H9 (cell line): Measurements from ENCODE around the gene DUSP15. TPM values are rescaled to one million over a fixed set of nuclear protein-coding genes. Genes with fewer than 3 reads are reported as not detected.

Experiments
- DNase-seq: peaks from one replicate; pipeline ENCODE4 v3.0.0-alpha.2; 2017
- H2AFZ ChIP-seq: one replicate; pipeline ENCODE4 v1.6.1; 2013; ENCODE audit warnings: mild to moderate bottlenecking, low read length, control low read depth, moderate library complexity
- H2AK5ac ChIP-seq: 2 replicates; pipeline ENCODE4 v1.6.1; 2013; ENCODE audit warnings: low read length, control low read depth, mixed read lengths; ENCODE audit not compliant: insufficient read length
- H2BK120ac ChIP-seq: one replicate; pipeline ENCODE4 v1.6.1; 2013; ENCODE audit warnings: low read depth, mild to moderate bottlenecking, low read length, control low read depth, inconsistent platforms; ENCODE audit not compliant: poor library complexity, severe bottlenecking
- H2BK12ac ChIP-seq: 2 replicates; pipeline ENCODE4 v1.6.1; 2013; ENCODE audit warnings: low read length, control low read depth, mixed read lengths, low read depth; ENCODE audit not compliant: insufficient read length
- H2BK15ac ChIP-seq: 2 replicates; pipeline ENCODE4 v1.6.1; 2013; ENCODE audit warnings: low read depth, low read length, control low read depth
- H2BK20ac ChIP-seq: one replicate; pipeline ENCODE4 v1.6.1; 2013; ENCODE audit warnings: low read depth, mild to moderate bottlenecking, low read length, control low read depth, inconsistent platforms; ENCODE audit not compliant: poor library complexity, severe bottlenecking
- H2BK5ac ChIP-seq: 2 replicates; pipeline ENCODE4 v1.6.1; 2013; ENCODE audit warnings: low read length, control low read depth, mixed read lengths; ENCODE audit not compliant: insufficient read length
- H3K14ac ChIP-seq: 2 replicates; pipeline ENCODE4 v1.6.1; 2013; ENCODE audit warnings: low read length, control low read depth; ENCODE audit not compliant: insufficient read depth
- H3K18ac ChIP-seq: 2 replicates; pipeline ENCODE4 v1.6.1; 2013; ENCODE audit warnings: low read depth, mild to moderate bottlenecking, mixed read lengths, low read length, control low read depth; ENCODE audit not compliant: insufficient read length
- H3K23ac ChIP-seq: 2 replicates; pipeline ENCODE4 v1.6.1; 2013; ENCODE audit warnings: low read length, control low read depth, mixed read lengths, low read depth; ENCODE audit not compliant: insufficient read length
- H3K23me2 ChIP-seq: 2 replicates; pipeline ENCODE4 v1.6.1; 2013; ENCODE audit warnings: low read depth, mild to moderate bottlenecking, mixed read lengths, low read length, control low read depth; ENCODE audit not compliant: insufficient read length, poor library complexity, severe bottlenecking
- H3K27ac ChIP-seq: 2 replicates; pipeline ENCODE4 v1.5.1; 2013; ENCODE audit warnings: low read length, control low read depth, mixed read lengths, low read depth; ENCODE audit not compliant: insufficient read length
- H3K27me3 ChIP-seq: 2 replicates; pipeline ENCODE4 v1.6.1; 2013; ENCODE audit warnings: low read length, control low read depth, inconsistent platforms; ENCODE audit not compliant: insufficient read depth
- H3K4ac ChIP-seq: 2 replicates; pipeline ENCODE4 v1.6.1; 2013; ENCODE audit warnings: low read depth, mild to moderate bottlenecking, control low read depth, inconsistent platforms, low read length, moderate library complexity
- H3K4me1 ChIP-seq: 2 replicates; pipeline ENCODE4 v1.6.1; 2013; ENCODE audit warnings: low read length, control low read depth, inconsistent platforms; ENCODE audit not compliant: insufficient read depth
- H3K4me2 ChIP-seq: 2 replicates; pipeline ENCODE4 v1.6.1; 2013; ENCODE audit warnings: low read length, control low read depth, mixed read lengths; ENCODE audit not compliant: insufficient read length, insufficient read depth
- H3K56ac ChIP-seq: 2 replicates; pipeline ENCODE4 v1.6.1; 2013; ENCODE audit warnings: low read depth, mild to moderate bottlenecking, mixed read lengths, low read length, control low read depth; ENCODE audit not compliant: insufficient read length
- H3K79me1 ChIP-seq: 2 replicates; pipeline ENCODE4 v1.6.1; 2013; ENCODE audit warnings: low read depth, mild to moderate bottlenecking, moderate library complexity, low read length, control low read depth, inconsistent platforms; ENCODE audit not compliant: insufficient read depth, poor library complexity, severe bottlenecking
- H3K79me2 ChIP-seq: 2 replicates; pipeline ENCODE4 v1.6.1; 2013; ENCODE audit warnings: low read length, control low read depth, inconsistent platforms; ENCODE audit not compliant: insufficient read depth
- H3K9ac ChIP-seq: 2 replicates; pipeline ENCODE4 v1.6.1; 2013; ENCODE audit warnings: low read length, control low read depth, mixed read lengths; ENCODE audit not compliant: insufficient read length; ENCODE audit errors: extremely low read depth
- H3K9me3 ChIP-seq: one replicate; pipeline ENCODE4 v1.6.1; 2013; ENCODE audit warnings: low read depth, low read length, inconsistent platforms; ENCODE audit not compliant: control insufficient read depth
- H3T11ph ChIP-seq: one replicate; pipeline ENCODE4 v1.6.1; 2013; ENCODE audit warnings: mild to moderate bottlenecking, low read length, control low read depth, inconsistent platforms
- H4K20me1 ChIP-seq: one replicate; pipeline ENCODE4 v1.6.1; 2013; ENCODE audit not compliant: control insufficient read depth, insufficient read length, insufficient read depth
- H4K5ac ChIP-seq: 2 replicates; pipeline ENCODE4 v1.6.1; 2013; ENCODE audit warnings: low read depth, mild to moderate bottlenecking, mixed read lengths, low read length, control low read depth; ENCODE audit not compliant: insufficient read length
- H4K8ac ChIP-seq: replicated peaks from 2 replicates; pipeline ENCODE4 v1.6.1; 2013; ENCODE audit warnings: low read length, control low read depth, mixed read lengths, low read depth; ENCODE audit not compliant: insufficient read length
- H4K91ac ChIP-seq: 2 replicates; pipeline ENCODE4 v1.6.1; 2013; ENCODE audit warnings: low read depth, mild to moderate bottlenecking, moderate library complexity, mixed read lengths, low read length, control low read depth; ENCODE audit not compliant: insufficient read length
- H3K27ac Mint-ChIP-seq, 3 experiments: 2 replicates in 2 of 3; 3 replicates in 1 of 3; pipeline ENCODE4 v1.8.0; 2020 to 2021; ENCODE audit warnings: mixed read lengths in 3 of 3, mild to moderate bottlenecking in 1 of 3, moderate library complexity in 1 of 3
- H3K27me3 Mint-ChIP-seq: 2 replicates; pipeline ENCODE4 v1.8.0; 2021; ENCODE audit warnings: low read depth, mild to moderate bottlenecking, moderate library complexity, mixed read lengths
- H3K36me3 Mint-ChIP-seq, 3 experiments: 2 replicates in 2 of 3; 3 replicates in 1 of 3; pipeline ENCODE4 v1.8.0; 2020 to 2021; ENCODE audit warnings: low read depth in 3 of 3, mixed read lengths in 3 of 3; ENCODE audit not compliant: insufficient read depth in 1 of 3
- H3K4me1 Mint-ChIP-seq, 2 experiments: 2 replicates each; pipeline ENCODE4 v1.8.0; 2020; ENCODE audit warnings: mixed read lengths in 2 of 2
- H3K4me3 Mint-ChIP-seq, 2 experiments: 2 replicates in 1 of 2; 3 replicates in 1 of 2; pipeline ENCODE4 v1.8.0; 2020 to 2021; ENCODE audit warnings: mild to moderate bottlenecking in 2 of 2, mixed read lengths in 2 of 2, moderate library complexity in 1 of 2
- H3K9me3 Mint-ChIP-seq, 2 experiments: 2 replicates in 1 of 2; 3 replicates in 1 of 2; pipeline ENCODE4 v1.8.0; 2020; ENCODE audit warnings: mild to moderate bottlenecking in 2 of 2, mixed read lengths in 2 of 2, moderate library complexity in 1 of 2
- CTCF ChIP-seq: fragments of 200-600 bp; sonication (generic); conservative IDR thresholded peaks from 3 replicates; pipeline ENCODE4 v1.8.0; 2021; ENCODE audit warnings: antibody characterized with exemption, mild to moderate bottlenecking
- WGBS: extraction: QIAGEN DNeasy Blood & Tissue Kit; methylation state at CpG from one replicate; pipeline ENCODE4 v1.1.7; 2013; ENCODE audit warnings: missing lambda C conversion rate, low lambda C conversion rate, mixed read lengths; ENCODE audit not compliant: insufficient read length; ENCODE audit errors: extremely low coverage; 5-methylcytosine and 5-hydroxymethylcytosine counted together
- total RNA-seq: library from RNA; stranded (reverse); gene quantifications from 2 replicates; pipeline ENCODE4 v1.2.1, GENCODE V29; 2021

The DUSP15 gene
- total RNA-seq, 1 experiment from 2014 or later = 5.6 TPM

DNA sequence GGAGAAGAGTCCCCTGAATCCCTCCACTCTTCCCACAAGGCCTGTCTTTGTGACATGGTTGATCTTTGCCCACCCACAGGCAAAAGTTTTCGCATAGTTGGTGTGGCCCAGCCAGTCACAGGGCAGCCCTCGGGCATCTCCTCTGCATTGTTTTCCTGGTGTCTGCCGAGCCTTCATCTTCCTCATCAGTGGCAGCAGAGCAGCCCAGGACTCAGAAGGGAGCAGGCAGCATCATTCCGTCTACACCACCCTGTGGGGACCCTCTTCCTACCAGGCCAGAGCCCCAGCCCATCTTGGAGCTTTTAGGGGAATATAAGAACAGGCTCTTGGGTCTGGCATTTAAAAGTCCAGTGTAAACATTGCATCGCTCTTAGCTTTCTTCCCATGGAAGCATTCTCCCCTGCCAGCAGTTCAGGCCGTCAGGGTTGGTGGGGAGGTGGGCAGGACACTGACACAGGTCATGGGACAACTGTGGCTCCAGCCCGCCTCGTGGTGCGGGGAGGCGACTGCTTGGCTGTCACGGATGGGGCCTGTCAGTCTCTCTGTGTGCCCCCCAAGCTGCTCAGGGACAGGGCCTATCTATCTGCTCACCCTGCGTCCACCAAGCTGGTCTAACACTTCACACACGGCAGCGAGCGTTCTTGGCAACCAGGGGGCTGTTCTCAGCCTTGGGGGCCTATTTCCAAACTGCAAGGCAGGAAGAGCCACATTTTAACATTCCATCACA, 43.3 kb upstream of the DUSP15 start:
- H3K36me3 Mint-ChIP-seq = peaks cover 0 to 9% (median 0%) of the 10 kb centered on the region in 3 experiments; a peak in 1 of 7 replicates
- no peak overlapping the region for H3K14ac ChIP-seq
- H4K20me1 ChIP-seq = no peaks in the 10 kb centered on the region
- H3K4me1 ChIP-seq = no peaks in the 10 kb centered on the region; the same call in 1 of the 2 replicates
- no peak overlapping the region for H3T11ph ChIP-seq
- no peak overlapping the region for H2BK5ac ChIP-seq
- H2AK5ac ChIP-seq = no peak overlapping the region
- H3K23ac ChIP-seq = no peak overlapping the region
- H3K9me3 ChIP-seq = no peaks in the 10 kb centered on the region
- no peak overlapping the region for H3K27ac ChIP-seq
- H2BK120ac ChIP-seq = no peak overlapping the region
- no peak overlapping the region for H3K4me3 Mint-ChIP-seq
- H3K79me2 ChIP-seq = no peaks in the 10 kb centered on the region
- no peak overlapping the region for H4K5ac ChIP-seq
- H2BK12ac ChIP-seq = no peak overlapping the region
- H3K27ac Mint-ChIP-seq = peak overlapping the region in 2 of 3 experiments; percentile 65 to 79; a peak in 5 of 7 replicates
- H3K23me2 ChIP-seq = no peaks in the 10 kb centered on the region
- no peak overlapping the region for H3K56ac ChIP-seq
- no peak overlapping the region for H3K9ac ChIP-seq
- no peak overlapping the region for H4K91ac ChIP-seq
- no peak overlapping the region for H2BK20ac ChIP-seq
- peaks cover 0 to 11% of the 10 kb centered on the region in 2 experiments; a peak in 1 of 5 replicates for H3K9me3 Mint-ChIP-seq
- H3K4me2 ChIP-seq = no peak overlapping the region
- no peak overlapping the region for H4K8ac ChIP-seq
- DNase-seq = no peak
- H3K27me3 Mint-ChIP-seq = peaks cover 3% of the 10 kb centered on the region; the same call in 1 of the 2 replicates
- no peaks in the 10 kb centered on the region for H3K79me1 ChIP-seq
- TF ChIP-seq CTCF = no peak
- no peak overlapping the region for H3K18ac ChIP-seq
- no peak overlapping the region for H2BK15ac ChIP-seq
- no peaks in the 10 kb centered on the region for H3K27me3 ChIP-seq
- no CpG with 5 or more reads among the region's 15 CpGs for WGBS
- H2AFZ ChIP-seq = no peak overlapping the region
- no peak overlapping the region for H3K4ac ChIP-seq
- peaks cover 67 to 73% of the 10 kb centered on the region in 2 experiments for H3K4me1 Mint-ChIP-seq
